NB4 (cell line): ENCODE measurements around the gene AUTS2.

Experiments
- DNase-seq: peaks from one replicate; pipeline ENCODE4 v3.0.0; 2010; ENCODE audit warnings: low read depth
- H3K4me3 ChIP-seq: one replicate; pipeline ENCODE4 v1.5.1; 2011; ENCODE audit warnings: mild to moderate bottlenecking, low read depth, low read length, moderate library complexity
- CTCF ChIP-seq: IDR thresholded peaks from one replicate; pipeline ENCODE4 v1.5.1; 2012; ENCODE audit warnings: low read depth, low read length
- MAX ChIP-seq: IDR thresholded peaks from 2 replicates; pipeline ENCODE4 v1.6.1; 2011; ENCODE audit warnings: low read depth, low read length
- MYC ChIP-seq: IDR thresholded peaks from 2 replicates; pipeline ENCODE4 v1.6.1; 2011; ENCODE audit warnings: low read depth, low read length
- POLR2A ChIP-seq: IDR thresholded peaks from 2 replicates; pipeline ENCODE4 v1.6.1; 2011; ENCODE audit warnings: mild to moderate bottlenecking; ENCODE audit not compliant: insufficient read length; ENCODE audit errors: extremely low read depth

AUTS2 gene

GRCh38 chr7:70710011-70710480, 1111.8 kb downstream of the AUTS2 start:
- H3K4me3 ChIP-seq: no peak overlapping the region
- DNase-seq: peak; percentile 61
- TF ChIP-seq CTCF: no peak
- no peak for TF ChIP-seq MAX
- TF ChIP-seq POLR2A: no peak
- no peak for TF ChIP-seq MYC

GRCh38 chr7:70710651-70711050, 1112.4 kb downstream of the AUTS2 start:
- H3K4me3 ChIP-seq: no peak overlapping the region
- DNase-seq: no peak
- TF ChIP-seq MYC (no peak), CTCF (no peak), POLR2A (no peak), MAX (no peak)

GRCh38 chr7:70711452-70711851, 1113.2 kb downstream of the AUTS2 start:
- TF ChIP-seq MAX (no peak), MYC (no peak), CTCF (no peak), POLR2A (no peak)
- H3K4me3 ChIP-seq: no peak overlapping the region
- no peak for DNase-seq

GRCh38 chr7:70712942-70713341, 1114.7 kb downstream of the AUTS2 start:
- H3K4me3 ChIP-seq: no peak overlapping the region
- no peak for DNase-seq
- TF ChIP-seq CTCF: no peak
- TF ChIP-seq MAX: no peak
- TF ChIP-seq MYC: no peak
- TF ChIP-seq POLR2A: no peak

GRCh38 chr7:70714506-70715038, 1116.3 kb downstream of the AUTS2 start:
- TF ChIP-seq POLR2A (no peak), MYC (no peak), MAX (no peak), CTCF (no peak)
- DNase-seq: no peak
- no peak overlapping the region for H3K4me3 ChIP-seq
